ENCODE measurements around the gene TNFRSF17.

Gene TNFRSF17

DNA sequence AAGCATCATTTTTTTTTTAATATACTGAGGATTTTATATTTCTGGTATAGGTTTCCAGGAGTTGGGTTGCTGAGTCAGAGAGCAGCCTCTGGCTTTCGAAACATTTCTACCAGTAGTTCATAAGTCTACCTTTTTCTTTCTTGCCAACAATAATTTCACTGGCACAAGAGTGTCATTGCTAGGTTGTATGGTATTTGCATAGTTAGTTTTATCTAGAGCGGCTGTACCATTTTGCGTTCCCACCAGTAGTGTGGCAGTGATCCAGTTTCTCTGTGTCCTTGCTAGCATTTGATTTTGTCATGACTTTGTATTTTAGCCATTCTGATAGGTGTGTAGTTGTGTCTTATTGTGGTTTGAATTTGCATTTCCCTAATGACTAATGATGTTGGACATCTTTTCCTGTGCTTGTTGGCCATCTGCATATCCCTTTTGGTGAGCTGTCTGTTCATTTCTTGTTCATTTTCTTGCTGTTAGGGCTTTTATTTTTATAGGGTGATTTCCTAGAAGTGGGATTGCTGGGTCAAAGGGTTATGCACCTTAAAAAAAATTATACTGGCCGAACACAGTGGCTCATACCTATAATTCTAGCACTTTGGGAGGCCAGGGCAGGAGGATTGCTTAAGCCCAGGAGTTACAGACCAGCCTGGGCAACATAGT lies 51.4 kb downstream of the TNFRSF17 start:
- H3K4me3 ChIP-seq (ENCODE audit: low read depth, low read length), result no peak overlapping the region
- H3K27me3 ChIP-seq (ENCODE audit: control insufficient read depth, insufficient read depth, low read length), result no peaks in the 10 kb centered on the region
- H3K9me3 ChIP-seq (ENCODE audit: control insufficient read depth, low read length), result no peaks in the 10 kb centered on the region
- peaks cover 19% of the 10 kb centered on the region for H3K79me2 ChIP-seq
- no peak overlapping the region for H3K4me2 ChIP-seq (ENCODE audit: low read length)
- TF ChIP-seq, protein P1, sequence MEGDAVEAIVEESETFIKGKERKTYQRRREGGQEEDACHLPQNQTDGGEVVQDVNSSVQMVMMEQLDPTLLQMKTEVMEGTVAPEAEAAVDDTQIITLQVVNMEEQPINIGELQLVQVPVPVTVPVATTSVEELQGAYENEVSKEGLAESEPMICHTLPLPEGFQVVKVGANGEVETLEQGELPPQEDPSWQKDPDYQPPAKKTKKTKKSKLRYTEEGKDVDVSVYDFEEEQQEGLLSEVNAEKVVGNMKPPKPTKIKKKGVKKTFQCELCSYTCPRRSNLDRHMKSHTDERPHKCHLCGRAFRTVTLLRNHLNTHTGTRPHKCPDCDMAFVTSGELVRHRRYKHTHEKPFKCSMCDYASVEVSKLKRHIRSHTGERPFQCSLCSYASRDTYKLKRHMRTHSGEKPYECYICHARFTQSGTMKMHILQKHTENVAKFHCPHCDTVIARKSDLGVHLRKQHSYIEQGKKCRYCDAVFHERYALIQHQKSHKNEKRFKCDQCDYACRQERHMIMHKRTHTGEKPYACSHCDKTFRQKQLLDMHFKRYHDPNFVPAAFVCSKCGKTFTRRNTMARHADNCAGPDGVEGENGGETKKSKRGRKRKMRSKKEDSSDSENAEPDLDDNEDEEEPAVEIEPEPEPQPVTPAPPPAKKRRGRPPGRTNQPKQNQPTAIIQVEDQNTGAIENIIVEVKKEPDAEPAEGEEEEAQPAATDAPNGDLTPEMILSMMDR (IDR thresholded peaks at IDR 0.05), result no peak
- H3K9ac ChIP-seq, result no peak overlapping the region
- no peak overlapping the region for H3K27ac ChIP-seq
- no peak overlapping the region for H2AFZ ChIP-seq
- H3K4me1 ChIP-seq, result peaks cover 15% of the 10 kb centered on the region
- H3K36me3 ChIP-seq (ENCODE audit: control insufficient read depth, insufficient read depth, low read length), result no peaks in the 10 kb centered on the region

DNA sequence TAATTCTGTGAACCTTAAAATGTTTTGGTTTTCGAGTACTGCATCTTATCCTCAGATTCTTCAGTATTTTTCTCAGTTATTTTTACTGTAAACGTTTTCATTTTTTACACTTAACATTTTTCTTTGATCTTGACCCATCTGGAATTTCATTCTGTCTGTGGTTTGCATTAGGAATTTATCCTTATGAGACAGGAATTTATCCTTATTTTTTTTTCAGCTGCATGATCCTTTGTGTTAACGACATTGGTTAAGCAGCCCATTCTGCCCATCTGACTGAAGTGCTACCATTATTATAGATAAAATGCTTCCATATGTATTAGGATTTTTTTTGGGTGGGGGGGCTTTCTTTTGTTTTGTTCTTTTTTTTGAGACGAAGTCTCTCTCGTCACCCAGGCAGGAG lies 52.5 kb downstream of the TNFRSF17 start:
- H3K4me2 ChIP-seq (ENCODE audit: low read length), result no peak overlapping the region
- no peak overlapping the region for H2AFZ ChIP-seq
- no peaks in the 10 kb centered on the region for H3K36me3 ChIP-seq (ENCODE audit: control insufficient read depth, insufficient read depth, low read length)
- H3K4me1 ChIP-seq, result peaks cover 22% of the 10 kb centered on the region
- TF ChIP-seq, protein P1 (IDR thresholded peaks at IDR 0.05), result no peak
- no peak overlapping the region for H3K27ac ChIP-seq
- no peaks in the 10 kb centered on the region for H3K27me3 ChIP-seq (ENCODE audit: control insufficient read depth, insufficient read depth, low read length)
- no peaks in the 10 kb centered on the region for H3K9me3 ChIP-seq (ENCODE audit: control insufficient read depth, low read length)
- peaks cover 26% of the 10 kb centered on the region for H3K79me2 ChIP-seq
- no peak overlapping the region for H3K9ac ChIP-seq
- no peak overlapping the region for H3K4me3 ChIP-seq (ENCODE audit: low read depth, low read length)
